K562 (cell line): ENCODE results near the gene MYOZ1. TPM values are rescaled to one million over a fixed set of nuclear protein-coding genes. Genes with fewer than 3 reads are reported as not detected.

Source experiments
- ATAC-seq: fragments of 200-7000 bp; cut with Tn5 transposase; 3 replicates; pipeline ENCODE4 v1.9.1; 2020; ENCODE audit warnings: moderate library complexity
- BruUV-seq: library from RNA; stranded (reverse); fragments of 400-500 nt; replicated peaks from 2 replicates; lab custom pipeline; 2021; lab: Mats Ljungman, UMichigan
- CTCF ChIA-PET: fragments of 300-600 bp; formaldehyde crosslinking; extraction: SDS; loops from one replicate; lab custom pipeline; 2021; ENCODE audit warnings: low intra/inter-chr PET ratio; lab: Yijun Ruan, JAX
- POLR2A ChIA-PET: fragments of 300-600, 350-650 bp; sonication (Branson Sonifier 250); formaldehyde crosslinking; extraction: SDS; loops from one replicate; lab custom pipeline; 2021; ENCODE audit warnings: antibody characterized with exemption, inconsistent platforms; lab: Yijun Ruan, JAX
- DNase-seq, 4 experiments: peaks; one replicate each; pipeline versions ENCODE4 v3.0.0 to v3.0.0-alpha.2; 2011 to 2018; ENCODE audit warnings: low spot score in 3 of 4, mixed read lengths in 3 of 4; ENCODE audit errors: extremely low read depth in 1 of 4
- FAIRE-seq: peaks from 2 replicates; lab custom pipeline; 2011; peaks lifted over from hg19 to GRCh38; lab: Jason Lieb, UNC
- H2AFZ ChIP-seq: 2 replicates; pipeline ENCODE4 v1.6.0; 2011; ENCODE audit warnings: low read depth, low read length, control low read depth, inconsistent platforms
- H3K27ac ChIP-seq: fragments of 200-600 bp; 3 replicates; pipeline ENCODE4 v1.8.0; 2011; ENCODE audit warnings: low read depth, mild to moderate bottlenecking, control low read depth, inconsistent platforms, low read length, moderate library complexity, mixed read lengths; ENCODE audit errors: extremely low read depth
- H3K27me3 ChIP-seq, 2 experiments: fragments of 300-600 bp in 1 of 2; 2 replicates in 1 of 2; 3 replicates in 1 of 2; pipeline versions ENCODE4 v1.6.0 to v1.8.0; 2011; ENCODE audit warnings: inconsistent platforms in 2 of 2, low read length in 2 of 2, mild to moderate bottlenecking in 1 of 2, mixed read lengths in 1 of 2, moderate library complexity in 1 of 2; ENCODE audit not compliant: control insufficient read depth in 2 of 2, insufficient read depth in 2 of 2
- H3K36me3 ChIP-seq: fragments of 300-600 bp; 3 replicates; pipeline ENCODE4 v1.8.0; 2011; ENCODE audit warnings: mild to moderate bottlenecking, low read length, inconsistent platforms; ENCODE audit not compliant: control insufficient read depth, insufficient read depth
- H3K4me1 ChIP-seq, 2 experiments: fragments of 200-600 bp in 1 of 2; replicated peaks in 1 of 2; 2 replicates in 1 of 2; 3 replicates in 1 of 2; pipeline versions ENCODE4 v1.5.1 to v1.8.0; 2011; ENCODE audit warnings: inconsistent platforms in 2 of 2, low read length in 2 of 2, mild to moderate bottlenecking in 1 of 2, mixed read lengths in 1 of 2, moderate library complexity in 1 of 2; ENCODE audit not compliant: control insufficient read depth in 2 of 2, insufficient read depth in 2 of 2
- H3K4me2 ChIP-seq: 2 replicates; pipeline ENCODE4 v1.6.1; 2011; ENCODE audit warnings: low read length, control low read depth, inconsistent platforms, mixed read lengths; ENCODE audit not compliant: insufficient read depth
- H3K4me3 ChIP-seq: fragments of 200-600 bp; sonication (generic), shearing (Covaris generic); 2 replicates; pipeline ENCODE4 v1.5.1; 2016; ENCODE audit warnings: control low read depth, inconsistent platforms
- H3K79me2 ChIP-seq: fragments of 200-600 bp; 3 replicates; pipeline ENCODE4 v1.8.0; 2011; ENCODE audit warnings: low read length, inconsistent platforms; ENCODE audit not compliant: control insufficient read depth, insufficient read depth
- H3K9ac ChIP-seq, 2 experiments: 2 replicates each; pipeline versions ENCODE4 v1.6.0 to v1.6.1; 2011; ENCODE audit warnings: low read depth in 2 of 2, low read length in 2 of 2, control low read depth in 1 of 2, inconsistent platforms in 1 of 2, mild to moderate bottlenecking in 1 of 2, mixed read lengths in 1 of 2; ENCODE audit not compliant: insufficient read depth in 1 of 2
- H3K9me1 ChIP-seq: one replicate; pipeline ENCODE4 v1.6.0; 2011; ENCODE audit warnings: inconsistent platforms, mild to moderate bottlenecking, low read length, moderate library complexity; ENCODE audit not compliant: control insufficient read depth, insufficient read depth
- H3K9me3 ChIP-seq: replicated peaks from 2 replicates; pipeline ENCODE4 v1.5.1; 2011; ENCODE audit warnings: low read depth, low read length, inconsistent platforms; ENCODE audit not compliant: control insufficient read depth, insufficient read depth
- H4K20me1 ChIP-seq: replicated peaks from 2 replicates; pipeline ENCODE4 v1.6.1; 2011; ENCODE audit warnings: low read length, inconsistent platforms, mixed read lengths; ENCODE audit not compliant: control insufficient read depth, insufficient read depth
- ATF1 ChIP-seq, 2 experiments: fragments of 450-650 bp in 1 of 2; IDR thresholded peaks; 2 replicates each; pipeline ENCODE4 v1.6.1; 2016; ENCODE audit warnings: missing compliant biosample characterization in 1 of 2, missing genetic modification characterization in 1 of 2
- CEBPB ChIP-seq: fragments of 450-650 bp; IDR thresholded peaks from 2 replicates; pipeline ENCODE4 v1.6.1; 2016; ENCODE audit warnings: missing genetic modification characterization, missing compliant biosample characterization
- CEBPG ChIP-seq, 3 experiments: fragments of 200-800 bp in 1 of 3; sonication (Bioruptor generic) in 1 of 3; sonication (generic) in 1 of 3; formaldehyde crosslinking in 1 of 3; IDR thresholded peaks in 2 of 3; conservative IDR thresholded peaks in 1 of 3; 2 replicates each; pipeline versions ENCODE4 v1.6.1 to v1.8.0; 2016 to 2022; ENCODE audit warnings: missing compliant biosample characterization in 2 of 3, missing genetic modification characterization in 2 of 3, mild to moderate bottlenecking in 1 of 3, missing genetic modification reagents in 1 of 3
- NFATC3 ChIP-seq: fragments of 450-650 bp; IDR thresholded peaks from 2 replicates; pipeline ENCODE4 v1.6.1; 2017; ENCODE audit warnings: mild to moderate bottlenecking
- NR2C1 ChIP-seq, 2 experiments: fragments of 450-650 bp; IDR thresholded peaks; 2 replicates each; pipeline ENCODE4 v1.6.1; 2017; ENCODE audit warnings: mild to moderate bottlenecking in 2 of 2, antibody characterized with exemption in 1 of 2, inconsistent platforms in 1 of 2, missing compliant biosample characterization in 1 of 2, missing genetic modification characterization in 1 of 2
- PKNOX1 ChIP-seq: fragments of 450-650 bp; IDR thresholded peaks from 2 replicates; pipeline ENCODE4 v1.6.1; 2016
- RBFOX2 ChIP-seq: fragments of 200-400 bp; formaldehyde crosslinking; IDR thresholded peaks from 2 replicates; pipeline ENCODE4 v1.6.1; 2017; ENCODE audit warnings: low read depth, mild to moderate bottlenecking, low read length, moderate library complexity
- SMARCA5 ChIP-seq: fragments of 450-650 bp; IDR thresholded peaks from 2 replicates; pipeline ENCODE4 v1.6.1; 2016
- SPI1 ChIP-seq: IDR thresholded peaks from 2 replicates; pipeline ENCODE4 v1.6.1; 2011; ENCODE audit warnings: low read depth, low read length, control low read depth, borderline replicate concordance
- SUPT5H ChIP-seq: fragments of 450-650 bp; IDR thresholded peaks from 2 replicates; pipeline ENCODE4 v1.6.1; 2016
- TAF9B ChIP-seq: fragments of 450-650 bp; IDR thresholded peaks from 2 replicates; pipeline ENCODE4 v1.6.1; 2018; ENCODE audit warnings: mild to moderate bottlenecking; ENCODE audit not compliant: partially characterized antibody
- ZNF224 ChIP-seq: sonication (generic); formaldehyde crosslinking; IDR thresholded peaks from 2 replicates; pipeline ENCODE4 v1.8.0; 2022; ENCODE audit warnings: mild to moderate bottlenecking, missing genetic modification reagents
- ZNF583 ChIP-seq: fragments of 250-450 bp; sonication (Bioruptor Pico); IDR thresholded peaks from 2 replicates; pipeline ENCODE4 v1.4.0; 2020
- ZNF717 ChIP-seq: fragments of 250-450 bp; sonication (Bioruptor Pico); IDR thresholded peaks from 2 replicates; pipeline ENCODE4 v1.5.0; 2021
- WGBS: fragments of 100-300 bp; shearing (Covaris generic); methylation state at CpG from one replicate; pipeline ENCODE4 v1.1.6; 2016; ENCODE audit warnings: low coverage, mixed read lengths; ENCODE audit not compliant: insufficient coverage; ENCODE audit errors: missing lambda C conversion rate; 5-methylcytosine and 5-hydroxymethylcytosine counted together
- in situ Hi-C: fragments of 300-500 bp; cut with MboI; formaldehyde crosslinking; loops from 4 replicates; pipeline ENCODE4 v1.15.0; 2018; ENCODE audit warnings: inconsistent platforms, mixed read lengths
- intact Hi-C: fragments of 100-400 bp; cut with micrococcal nuclease; formaldehyde crosslinking; loops from 2 replicates; pipeline ENCODE4 v1.14.2; 2022
- polyA plus RNA-seq, 8 experiments: library from polyadenylated mRNA; depleted of rRNA in 4 of 8; stranded (reverse) in 5 of 8; unstranded in 3 of 8; fragments of >200 nt; fragmentation: Nextera tagmentation in 2 of 8; fragmentation: Illumina TruSeq in 1 of 8; extraction: Ambion mirVana in 2 of 8; extraction: Trizol in 1 of 8; gene quantifications; 2 replicates each; pipeline versions ENCODE4 v1.2.1 to v1.2.3, GENCODE V29; 2011 to 2014; ENCODE audit warnings: inconsistent platforms in 1 of 8, missing spikeins in 1 of 8
- total RNA-seq, 7 experiments: library from RNA; depleted of rRNA in 6 of 7; stranded (reverse); fragments of >200 nt in 6 of 7; fragmentation: Illumina TruSeq in 2 of 7; extraction: Trizol in 2 of 7; gene quantifications; 2 replicates each; pipeline versions ENCODE4 v1.2.1 to v1.2.3, GENCODE V29; 2011 to 2021; ENCODE audit warnings: low replicate concordance in 1 of 7
- TF ChIP-seq, protein P1 (sequence below): IDR thresholded peaks from 2 replicates; pipeline ENCODE4 v1.6.1; 2011; ENCODE audit not compliant: insufficient read length; ENCODE audit errors: extremely low read depth
- TF ChIP-seq, protein P2 (sequence below), 2 experiments: fragments of 450-650 bp in 1 of 2; sonication (generic) in 1 of 2; formaldehyde crosslinking in 1 of 2; IDR thresholded peaks in 1 of 2; conservative IDR thresholded peaks in 1 of 2; 2 replicates each; pipeline versions ENCODE4 v1.6.1 to v1.8.1; 2016 to 2023; ENCODE audit warnings: mild to moderate bottlenecking in 2 of 2, moderate library complexity in 2 of 2, inconsistent platforms in 1 of 2, missing genetic modification reagents in 1 of 2
- TF ChIP-seq, protein P3 (sequence below): fragments of 250-450 bp; sonication (Bioruptor Pico); IDR thresholded peaks from 2 replicates; pipeline ENCODE4 v1.5.0; 2022; ENCODE audit warnings: mild to moderate bottlenecking

Gene MYOZ1
- total and polyA plus RNA-seq, 9 of the 15 experiments (the other 6 are each of a cell fraction or from before 2014, with no cell fraction given) = 0.03 to 0.18 (median 0.07) TPM; not detected in 5

DNA sequence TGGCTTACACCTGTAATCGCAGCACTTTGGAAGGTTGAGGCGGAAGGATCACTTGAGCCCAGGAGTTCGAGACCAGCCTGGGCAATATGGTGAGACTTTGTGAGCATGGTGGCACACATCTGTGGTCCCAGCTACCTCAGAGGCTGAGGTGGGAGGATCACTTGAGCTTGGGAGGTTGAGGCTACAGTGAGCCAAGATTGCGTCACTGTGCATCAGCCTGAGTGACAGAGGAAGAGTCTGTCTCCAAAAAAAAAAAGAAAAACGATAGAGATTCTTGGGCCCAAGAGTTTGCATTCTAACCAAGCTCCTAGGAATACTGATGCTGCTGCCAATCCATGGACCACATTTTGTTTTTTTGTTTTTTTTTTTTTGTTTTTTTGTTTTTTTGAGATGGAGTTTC is 12.1 kb downstream of the MYOZ1 start:
- Histone ChIP-seq H3K4me2 (no peak overlapping the region), H3K9me3 (no peaks in the 10 kb centered on the region), H3K4me3 (no peak overlapping the region), H3K9ac (no peak overlapping the region), H3K27ac (no peak overlapping the region), H3K79me2 (peaks cover 33% of the 10 kb centered on the region), H3K9me1 (no peaks in the 10 kb centered on the region), H2AFZ (no peak overlapping the region), H3K36me3 (no peaks in the 10 kb centered on the region), H3K4me1 (peaks cover 7 to 14% of the 10 kb centered on the region in 2 experiments; a peak in 4 of 5 replicates), H3K27me3 (no peaks in the 10 kb centered on the region), H4K20me1 (no peaks in the 10 kb centered on the region)
- no TSS peak for BruUV-seq
- DNase-seq (no peak), FAIRE-seq (no peak), ATAC-seq (no peak)
- POLR2A ChIA-PET = interaction anchor here (0.6 to 3.1 kb wide), 3 partner anchors 11 to 320 kb away, joined by 3 to 12 read pairs (median 3); partner anchors contain the start of gene MYOZ1
- intact Hi-C loops (loop anchor here (5.0 kb wide), 2 partner anchors 37 to 102 kb away; partner anchors contain the start of gene USP54), in situ Hi-C loops (no loop called here)
- WGBS = 74% methylated on average over 5 of the region's 5 CpGs
- CTCF ChIA-PET = interaction anchor here (0.6 kb wide), 1 partner anchor 398 kb away, joined by 3 read pairs; no protein-coding TSS in a partner anchor
- TF ChIP-seq PKNOX1 (peak; percentile 65), RBFOX2 (no peak), SUPT5H (no peak), NFATC3 (no peak), NR2C1 (IDR thresholded peaks at IDR 0.05) (no peak), NR2C1 (tag; IDR thresholded peaks at IDR 0.05) (no peak), ATF1 (CRISPR knock-in tag; IDR thresholded peaks at IDR 0.05) (no peak), ATF1 (tag; IDR thresholded peaks at IDR 0.05) (no peak), CEBPG (CRISPR knock-in tag; IDR thresholded peaks at IDR 0.05) (peak; percentile 46; the same call in 1 of the 2 replicates), CEBPG (tag; conservative IDR thresholded peaks at IDR 0.05 in 1 of 2, IDR thresholded peaks at IDR 0.05 in 1 of 2) (peak in 1 of 2 experiments; percentile 39; a peak in 1 of 4 replicates), ZNF224 (CRISPR knock-in tag) (no peak), ZNF717 (CRISPR knock-in tag) (no peak), CEBPB (tag) (peak; percentile 64), SPI1 (no peak), SMARCA5 (no peak), ZNF583 (no peak), TAF9B (no peak)
- TF ChIP-seq, protein P1, sequence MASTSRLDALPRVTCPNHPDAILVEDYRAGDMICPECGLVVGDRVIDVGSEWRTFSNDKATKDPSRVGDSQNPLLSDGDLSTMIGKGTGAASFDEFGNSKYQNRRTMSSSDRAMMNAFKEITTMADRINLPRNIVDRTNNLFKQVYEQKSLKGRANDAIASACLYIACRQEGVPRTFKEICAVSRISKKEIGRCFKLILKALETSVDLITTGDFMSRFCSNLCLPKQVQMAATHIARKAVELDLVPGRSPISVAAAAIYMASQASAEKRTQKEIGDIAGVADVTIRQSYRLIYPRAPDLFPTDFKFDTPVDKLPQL = no peak
- TF ChIP-seq, protein P2, sequence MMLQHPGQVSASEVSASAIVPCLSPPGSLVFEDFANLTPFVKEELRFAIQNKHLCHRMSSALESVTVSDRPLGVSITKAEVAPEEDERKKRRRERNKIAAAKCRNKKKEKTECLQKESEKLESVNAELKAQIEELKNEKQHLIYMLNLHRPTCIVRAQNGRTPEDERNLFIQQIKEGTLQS (IDR thresholded peaks at IDR 0.05) = peak; percentile 28; the same call in 1 of the 2 replicates
- TF ChIP-seq, protein P2 (CRISPR knock-in tag; conservative IDR thresholded peaks at IDR 0.05) = no peak
- TF ChIP-seq, protein P3, sequence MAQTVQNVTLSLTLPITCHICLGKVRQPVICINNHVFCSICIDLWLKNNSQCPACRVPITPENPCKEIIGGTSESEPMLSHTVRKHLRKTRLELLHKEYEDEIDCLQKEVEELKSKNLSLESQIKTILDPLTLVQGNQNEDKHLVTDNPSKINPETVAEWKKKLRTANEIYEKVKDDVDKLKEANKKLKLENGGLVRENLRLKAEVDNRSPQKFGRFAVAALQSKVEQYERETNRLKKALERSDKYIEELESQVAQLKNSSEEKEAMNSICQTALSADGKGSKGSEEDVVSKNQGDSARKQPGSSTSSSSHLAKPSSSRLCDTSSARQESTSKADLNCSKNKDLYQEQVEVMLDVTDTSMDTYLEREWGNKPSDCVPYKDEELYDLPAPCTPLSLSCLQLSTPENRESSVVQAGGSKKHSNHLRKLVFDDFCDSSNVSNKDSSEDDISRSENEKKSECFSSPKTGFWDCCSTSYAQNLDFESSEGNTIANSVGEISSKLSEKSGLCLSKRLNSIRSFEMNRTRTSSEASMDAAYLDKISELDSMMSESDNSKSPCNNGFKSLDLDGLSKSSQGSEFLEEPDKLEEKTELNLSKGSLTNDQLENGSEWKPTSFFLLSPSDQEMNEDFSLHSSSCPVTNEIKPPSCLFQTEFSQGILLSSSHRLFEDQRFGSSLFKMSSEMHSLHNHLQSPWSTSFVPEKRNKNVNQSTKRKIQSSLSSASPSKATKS (CRISPR knock-in tag) = no peak
